GM12878 (cell line): ENCODE data around the gene ITM2A. TPM values are rescaled to one million over a fixed set of nuclear protein-coding genes. Genes with fewer than 3 reads are reported as not detected.

Experiments used
- ATAC-seq: fragments of 200-7000 bp; cut with Tn5 transposase; 3 replicates; pipeline ENCODE4 v1.9.1; 2020; ENCODE audit warnings: mild to moderate bottlenecking, moderate library complexity
- BruUV-seq: library from RNA; stranded (reverse); fragments of 400-500 nt; replicated peaks from 2 replicates; lab custom pipeline; 2021; lab: Mats Ljungman, UMichigan
- CTCF ChIA-PET: fragments of 300-600 bp; sonication (Branson Sonifier 250); formaldehyde crosslinking; extraction: SDS; loops from one replicate; lab custom pipeline; 2021; ENCODE audit warnings: inconsistent platforms; lab: Yijun Ruan, JAX
- POLR2A ChIA-PET: fragments of 350-600 bp; formaldehyde crosslinking; extraction: SDS; loops from one replicate; lab custom pipeline; 2021; ENCODE audit warnings: inconsistent platforms; lab: Charles Lee
- RAD21 ChIA-PET: fragments of 300-600 bp; sonication (Branson Sonifier 250); formaldehyde crosslinking; loops from one replicate; lab custom pipeline; 2023; ENCODE audit warnings: antibody characterized with exemption; ENCODE audit not compliant: unreplicated experiment; lab: Charles Lee
- SMC1A ChIA-PET: fragments of 300-600 bp; sonication (Branson Sonifier 250); formaldehyde crosslinking; loops from one replicate; lab custom pipeline; 2023; ENCODE audit not compliant: unreplicated experiment, uncharacterized antibody; lab: Charles Lee
- DNase-seq: peaks from one replicate; pipeline ENCODE4 v3.0.0-alpha.2; 2011; ENCODE audit warnings: low read depth, low spot score
- FAIRE-seq: peaks from 3 replicates; lab custom pipeline; 2011; peaks lifted over from hg19 to GRCh38; lab: Jason Lieb, UNC
- H2AFZ ChIP-seq: 2 replicates; pipeline ENCODE4 v1.6.0; 2011; ENCODE audit warnings: low read depth, low read length, control low read depth; ENCODE audit not compliant: control insufficient read depth
- H3K27ac ChIP-seq: 2 replicates; pipeline ENCODE4 v1.5.1; 2011; ENCODE audit warnings: control low read depth; ENCODE audit not compliant: control insufficient read depth, insufficient read depth
- H3K27me3 ChIP-seq, 2 experiments: replicated peaks in 1 of 2; 2 replicates each; pipeline versions ENCODE4 v1.6.0 to v1.6.1; 2011; ENCODE audit warnings: low read length in 1 of 2; ENCODE audit not compliant: control insufficient read depth in 2 of 2, insufficient read depth in 2 of 2
- H3K36me3 ChIP-seq, 2 experiments: 2 replicates each; pipeline ENCODE4 v1.5.1; 2011; ENCODE audit warnings: low read length in 1 of 2; ENCODE audit not compliant: control insufficient read depth in 2 of 2, insufficient read depth in 2 of 2
- H3K4me1 ChIP-seq: 2 replicates; pipeline ENCODE4 v1.6.1; 2011; ENCODE audit warnings: mild to moderate bottlenecking, low read length, moderate library complexity, mixed read lengths; ENCODE audit not compliant: control insufficient read depth, insufficient read depth
- H3K4me2 ChIP-seq: 2 replicates; pipeline ENCODE4 v1.6.0; 2011; ENCODE audit warnings: control low read depth; ENCODE audit not compliant: control insufficient read depth, insufficient read depth
- H3K4me3 ChIP-seq: fragments of 200-600 bp; sonication (generic); 2 replicates; pipeline ENCODE4 v1.5.1; 2016
- H3K79me2 ChIP-seq: 2 replicates; pipeline ENCODE4 v1.6.0; 2011; ENCODE audit warnings: low read length; ENCODE audit not compliant: control insufficient read depth, insufficient read depth
- H3K9ac ChIP-seq: 2 replicates; pipeline ENCODE4 v1.8.0; 2011; ENCODE audit warnings: low read length, control low read depth, mixed read lengths; ENCODE audit not compliant: control insufficient read depth, insufficient read depth
- H3K9me3 ChIP-seq: replicated peaks from 3 replicates; pipeline ENCODE4 v1.5.1; 2011; ENCODE audit warnings: mild to moderate bottlenecking, low read length; ENCODE audit not compliant: control insufficient read depth, insufficient read depth
- H4K20me1 ChIP-seq: 2 replicates; pipeline ENCODE4 v1.6.0; 2011; ENCODE audit not compliant: control insufficient read depth, insufficient read depth
- CREM ChIP-seq: IDR thresholded peaks from 2 replicates; pipeline ENCODE4 v1.6.1; 2014; ENCODE audit warnings: antibody characterized with exemption, low read depth
- EGR1 ChIP-seq, 2 experiments: IDR thresholded peaks; 1 replicate in 1 of 2; 2 replicates in 1 of 2; pipeline ENCODE4 v1.6.1; 2011 to 2012; ENCODE audit warnings: low read depth in 2 of 2, low read length in 2 of 2, borderline replicate concordance in 1 of 2, mild to moderate bottlenecking in 1 of 2, moderate library complexity in 1 of 2
- FOS ChIP-seq: IDR thresholded peaks from 3 replicates; pipeline ENCODE4 v1.6.1; 2011; ENCODE audit warnings: borderline replicate concordance; ENCODE audit not compliant: insufficient read length; ENCODE audit errors: extremely low read depth
- POLR2AphosphoS2 ChIP-seq: IDR thresholded peaks from 2 replicates; pipeline ENCODE4 v1.6.1; 2011; ENCODE audit warnings: low read depth, mild to moderate bottlenecking, low read length, improper control_type of control experiment, moderate library complexity
- RAD21 ChIP-seq: IDR thresholded peaks from 2 replicates; pipeline ENCODE4 v1.6.1; 2011; ENCODE audit warnings: mild to moderate bottlenecking, low read depth, low read length, moderate library complexity; ENCODE audit not compliant: insufficient read depth
- SRF ChIP-seq, 2 experiments: IDR thresholded peaks; 2 replicates each; pipeline ENCODE4 v1.6.1; 2011; ENCODE audit warnings: low read depth in 2 of 2, low read length in 2 of 2, mild to moderate bottlenecking in 1 of 2, moderate library complexity in 1 of 2
- WGBS: methylation state at CpG from one replicate; pipeline ENCODE4 v1.1.6; 2016; ENCODE audit warnings: low lambda C conversion rate; ENCODE audit not compliant: insufficient replicate concordance, insufficient coverage; ENCODE audit errors: missing lambda C conversion rate; 5-methylcytosine and 5-hydroxymethylcytosine counted together
- in situ Hi-C: fragments of 300-500 bp; cut with MboI; formaldehyde crosslinking; loops from 9 replicates; pipeline ENCODE4 v1.14.3; 2018; ENCODE audit warnings: mixed read lengths
- intact Hi-C: fragments of 100-400 bp; cut with micrococcal nuclease; formaldehyde crosslinking; loops from one replicate; pipeline ENCODE4 v1.14.2; 2022; ENCODE audit not compliant: unreplicated experiment
- polyA plus RNA-seq, 11 experiments: library from polyadenylated mRNA; depleted of rRNA in 4 of 11; unstranded in 6 of 11; stranded (reverse) in 5 of 11; fragments of >200 nt; fragmentation: Nextera tagmentation in 4 of 11; fragmentation: Illumina TruSeq in 1 of 11; extraction: Ambion mirVana in 4 of 11; extraction: Trizol in 1 of 11; gene quantifications; 1 replicate in 1 of 11; 2 replicates in 10 of 11; pipeline versions ENCODE4 v1.2.1 to v1.2.3, GENCODE V29; 2011 to 2016; ENCODE audit warnings: inconsistent platforms in 2 of 11, missing spikeins in 2 of 11, low read depth in 1 of 11
- total RNA-seq, 4 experiments: library from RNA; depleted of rRNA in 3 of 4; stranded (reverse); fragments of >200 nt in 3 of 4; fragmentation: Illumina TruSeq in 1 of 4; extraction: Trizol in 1 of 4; gene quantifications; 2 replicates each; pipeline versions ENCODE4 v1.2.1 to v1.2.3, GENCODE V29; 2013 to 2021

ITM2A gene
- total and polyA plus RNA-seq, 10 of the 15 experiments (the other 5 are each of a cell fraction or from before 2014, with no cell fraction given) = 29.6 to 202 (median 44.9) TPM

DNA sequence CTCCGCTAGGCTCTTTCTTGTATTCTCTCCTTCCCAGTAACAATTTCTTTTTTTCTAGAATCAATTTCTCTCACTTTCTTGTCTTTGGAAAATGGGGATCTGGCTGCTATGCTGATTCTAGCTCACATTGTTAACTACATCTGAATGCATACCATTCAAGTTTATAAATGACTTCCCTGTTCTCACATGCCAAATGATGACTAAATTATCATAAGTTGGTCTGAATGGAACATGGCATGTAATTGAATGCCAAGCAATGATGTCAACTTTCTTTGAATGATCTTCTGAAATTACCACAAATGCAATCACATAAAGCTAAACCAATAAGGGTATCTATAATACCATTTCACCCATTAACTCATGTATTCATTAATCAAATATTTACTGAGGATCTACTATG, 2.7 kb upstream of the ITM2A start (continued):
- TF ChIP-seq CREM = no peak

GRCh38 chrX:79368441-79368840, 1.3 kb upstream of the ITM2A start:
- CTCF ChIA-PET = interaction anchor here (1.1 kb wide), 1 partner anchor 44 kb away, joined by 3 read pairs; no protein-coding TSS in a partner anchor
- BruUV-seq = no TSS peak
- Histone ChIP-seq H3K9me3 (no peaks in the 10 kb centered on the region), H4K20me1 (no peaks in the 10 kb centered on the region), H3K27ac (no peak overlapping the region)
- DNase-seq = no peak
- FAIRE-seq = no peak
- no peak for TF ChIP-seq FOS
- TF ChIP-seq POLR2AphosphoS2 = no peak
- TF ChIP-seq EGR1 (IDR thresholded peaks at IDR 0.05; ENCODE audit: borderline replicate concordance in 1 of 2, low read depth in 2 of 2, low read length in 2 of 2) = no peak
- no peak for TF ChIP-seq SRF (IDR thresholded peaks at IDR 0.05; ENCODE audit: low read depth in 2 of 2, low read length in 2 of 2)
- no peak for TF ChIP-seq RAD21
- TF ChIP-seq, all 136 proteins: peak for 0
- RAD21 ChIA-PET = interaction anchor here (0.5 kb wide), 1 partner anchor 224 kb away, joined by 4 read pairs; no protein-coding TSS in a partner anchor
- SMC1A ChIA-PET = no interaction called here
- no peak for ATAC-seq
- Histone ChIP-seq H3K4me2 (no peak overlapping the region), H2AFZ (no peak overlapping the region), H3K27me3 (no peaks in the 10 kb centered on the region), H3K4me3 (no peak overlapping the region), H3K36me3 (no peaks in the 10 kb centered on the region), H3K4me1 (no peaks in the 10 kb centered on the region; the same call in 1 of the 2 replicates), H3K9ac (no peak overlapping the region), H3K79me2 (peaks cover 7% of the 10 kb centered on the region)
- WGBS = 69% methylated on average over 6 of the region's 6 CpGs
- intact Hi-C loops = loop anchor here (10.0 kb wide), 1 partner anchor 414 kb away; no protein-coding TSS in a partner anchor
- POLR2A ChIA-PET = no interaction called here
- in situ Hi-C loops = no loop called here
